Activated CD8-positive, alpha-beta memory T cell treated with anti-CD3 and anti-CD28 coated beads, Interleukin-2, amount 50 U/mL, for 24 hours (primary cell): ENCODE data around the gene SCAPER.
A peak's percentile ranks its signal among the peaks of the same experiment; 100 is the strongest.

Source experiments
- DNase-seq: peaks from one replicate; pipeline ENCODE4 v3.0.0-alpha.2; 2020; ENCODE audit errors: extremely low read depth

Gene SCAPER

GRCh38 chr15:76905013-76905839 lies at the start of gene SCAPER:
TSS of gene SCAPER (minus strand) at chr15:76905340. CDS start at chr15:76883817, 21,523 bp downstream.
- DNase-seq = peak; percentile 82

- DNase-seq = no peak
These were observed 49.6 kb upstream of the SCAPER start for GRCh38 chr15:76954744-76955143.

- no peak for DNase-seq
These were observed 48.8 kb upstream of the SCAPER start for GRCh38 chr15:76953913-76954312.

GRCh38 chr15:76951220-76951619 lies 46.1 kb upstream of the SCAPER start:
- DNase-seq = no peak

GRCh38 chr15:76947454-76947853 lies 42.3 kb upstream of the SCAPER start:
- no peak for DNase-seq

GRCh38 chr15:76945494-76946093 lies 40.5 kb upstream of the SCAPER start:
- no peak for DNase-seq

- no peak for DNase-seq
These were observed 37.2 kb upstream of the SCAPER start for GRCh38 chr15:76942331-76942730.

- no peak for DNase-seq
These were observed 36.5 kb upstream of the SCAPER start for GRCh38 chr15:76941636-76942035.

- no peak for DNase-seq
These were observed 34.6 kb upstream of the SCAPER start for GRCh38 chr15:76939715-76940114.

- no peak for DNase-seq
These were observed 33.6 kb upstream of the SCAPER start for GRCh38 chr15:76938752-76939151.

GRCh38 chr15:76936671-76937070 lies 31.5 kb upstream of the SCAPER start:
- no peak for DNase-seq

GRCh38 chr15:76935620-76936019 lies 30.5 kb upstream of the SCAPER start:
- no peak for DNase-seq

- no peak for DNase-seq
These were observed 27.2 kb upstream of the SCAPER start for GRCh38 chr15:76932135-76932966.

GRCh38 chr15:76931397-76932134 lies 26.4 kb upstream of the SCAPER start, which contains the start of gene RCN2:
TSS of gene RCN2 (plus strand) at chr15:76931749. CDS start at chr15:76931842, 93 bp downstream.
- peak; percentile 73 for DNase-seq

GRCh38 chr15:76930831-76931396 lies 25.8 kb upstream of the SCAPER start:
- no peak for DNase-seq

GRCh38 chr15:76929011-76929760 lies 24.0 kb upstream of the SCAPER start:
- no peak for DNase-seq

GRCh38 chr15:76928201-76928600 lies 23.1 kb upstream of the SCAPER start:
- no peak for DNase-seq

GRCh38 chr15:76916369-76916768 lies 11.2 kb upstream of the SCAPER start:
- no peak for DNase-seq

GRCh38 chr15:76913737-76914136 lies 8.6 kb upstream of the SCAPER start:
- no peak for DNase-seq

GRCh38 chr15:76912430-76912829 lies 7.3 kb upstream of the SCAPER start:
- no peak for DNase-seq

- no peak for DNase-seq
These were observed 715 bp upstream of the SCAPER start for GRCh38 chr15:76905855-76906254.
